NCI-H2171 (cell line): Measurements from ENCODE around the gene ZIC3.

ENCODE experiments used
- DNase-seq: peaks from one replicate; lab custom pipeline; 2025; lab: John Stamatoyannopoulos, UW

Gene ZIC3

GRCh38 chrX:137574102-137574783, 8.3 kb downstream of the ZIC3 start:
- DNase-seq: no peak

- DNase-seq: no peak
Measured at GRCh38 chrX:137574784-137575293, 8.9 kb downstream of the ZIC3 start.

- DNase-seq: no peak
Measured at GRCh38 chrX:137575596-137576255, 9.8 kb downstream of the ZIC3 start.

GRCh38 chrX:137587151-137587550, 21.2 kb downstream of the ZIC3 start:
- DNase-seq: no peak

- no peak for DNase-seq
Measured at GRCh38 chrX:137600769-137601168, 34.8 kb downstream of the ZIC3 start.
